K562 (cell line): ENCODE data around the gene GRB10. TPM values are rescaled to one million over a fixed set of nuclear protein-coding genes. Genes with fewer than 3 reads are reported as not detected.

Experiments
- CBFA2T2 ChIP-seq: fragments of 450-650 bp; conservative IDR thresholded peaks from 2 replicates; pipeline ENCODE4 v1.6.1; 2017; ENCODE audit warnings: mild to moderate bottlenecking
- GATAD2A ChIP-seq: fragments of 450-650 bp; IDR thresholded peaks from 2 replicates; pipeline ENCODE4 v1.6.1; 2017
- ILK ChIP-seq: fragments of 450-650 bp; IDR thresholded peaks from 2 replicates; pipeline ENCODE4 v1.6.1; 2016; ENCODE audit warnings: missing genetic modification characterization, low read depth, mild to moderate bottlenecking, missing compliant biosample characterization, moderate library complexity, borderline replicate concordance
- MXI1 ChIP-seq: IDR thresholded peaks from 2 replicates; pipeline ENCODE4 v1.6.1; 2011; ENCODE audit warnings: low read depth, mild to moderate bottlenecking, improper control_type of control experiment, low read length
- PHF8 ChIP-seq: fragments of 200-600 bp; sonication (generic); IDR thresholded peaks from 2 replicates; pipeline ENCODE4 v1.6.1; 2012; ENCODE audit warnings: mixed run types, mild to moderate bottlenecking, inconsistent platforms, low read length, moderate library complexity, borderline replicate concordance
- RAD21 ChIP-seq, 2 experiments: fragments of 250-450 bp in 1 of 2; fragments of 450-650 bp in 1 of 2; sonication (Bioruptor Pico) in 1 of 2; formaldehyde crosslinking in 1 of 2; IDR thresholded peaks in 1 of 2; conservative IDR thresholded peaks in 1 of 2; 2 replicates each; pipeline versions ENCODE4 v1.4.0 to v1.8.0; 2020 to 2022; ENCODE audit warnings: mild to moderate bottlenecking in 2 of 2, moderate library complexity in 1 of 2
- SIN3A ChIP-seq, 2 experiments: fragments of 150-350 bp in 1 of 2; IDR thresholded peaks; 2 replicates each; pipeline ENCODE4 v1.6.1; 2011 to 2016; ENCODE audit warnings: borderline replicate concordance in 2 of 2, low read depth in 2 of 2, low read length in 2 of 2, mild to moderate bottlenecking in 2 of 2, moderate library complexity in 2 of 2; ENCODE audit not compliant: control insufficient read depth in 1 of 2
- THRAP3 ChIP-seq: fragments of 450-650 bp; IDR thresholded peaks from 2 replicates; pipeline ENCODE4 v1.6.1; 2016; ENCODE audit warnings: mild to moderate bottlenecking, inconsistent platforms, borderline replicate concordance
- ZNF124 ChIP-seq: sonication (generic); formaldehyde crosslinking; IDR thresholded peaks from 2 replicates; pipeline ENCODE4 v1.8.1; 2022; ENCODE audit warnings: missing genetic modification reagents
- ZNF165 ChIP-seq: fragments of 250-450 bp; sonication (Bioruptor Pico); IDR thresholded peaks from 2 replicates; pipeline ENCODE4 v1.4.0; 2020; ENCODE audit warnings: borderline replicate concordance
- ZNF445 ChIP-seq: fragments of 250-450 bp; sonication (Bioruptor Pico); IDR thresholded peaks from 2 replicates; pipeline ENCODE4 v1.4.0; 2020; ENCODE audit warnings: low read depth, mild to moderate bottlenecking, moderate library complexity
- ZNF717 ChIP-seq: fragments of 250-450 bp; sonication (Bioruptor Pico); IDR thresholded peaks from 2 replicates; pipeline ENCODE4 v1.5.0; 2021
- polyA plus RNA-seq, 8 experiments: library from polyadenylated mRNA; depleted of rRNA in 4 of 8; stranded (reverse) in 5 of 8; unstranded in 3 of 8; fragments of >200 nt; fragmentation: Nextera tagmentation in 2 of 8; fragmentation: Illumina TruSeq in 1 of 8; extraction: Ambion mirVana in 2 of 8; extraction: Trizol in 1 of 8; gene quantifications; 2 replicates each; pipeline versions ENCODE4 v1.2.1 to v1.2.3, GENCODE V29; 2011 to 2014; ENCODE audit warnings: inconsistent platforms in 1 of 8, missing spikeins in 1 of 8
- total RNA-seq, 7 experiments: library from RNA; depleted of rRNA in 6 of 7; stranded (reverse); fragments of >200 nt in 6 of 7; fragmentation: Illumina TruSeq in 2 of 7; extraction: Trizol in 2 of 7; gene quantifications; 2 replicates each; pipeline versions ENCODE4 v1.2.1 to v1.2.3, GENCODE V29; 2011 to 2021; ENCODE audit warnings: low replicate concordance in 1 of 7
- TF ChIP-seq, protein P1 (sequence below): sonication (generic); IDR thresholded peaks from 2 replicates; pipeline ENCODE4 v1.6.1; 2016
- TF ChIP-seq, protein P2 (sequence below), 2 experiments: fragments of 450-650 bp; formaldehyde crosslinking in 1 of 2; IDR thresholded peaks; 2 replicates each; pipeline versions ENCODE4 v1.4.0 to v1.6.1; 2014 to 2020; ENCODE audit warnings: mild to moderate bottlenecking in 2 of 2, borderline replicate concordance in 1 of 2, low read depth in 1 of 2

GRB10 gene
- total and polyA plus RNA-seq, 9 of the 15 experiments (the other 6 are each of a cell fraction or from before 2014, with no cell fraction given) = 8.9 to 88.5 (median 40.7) TPM

DNA sequence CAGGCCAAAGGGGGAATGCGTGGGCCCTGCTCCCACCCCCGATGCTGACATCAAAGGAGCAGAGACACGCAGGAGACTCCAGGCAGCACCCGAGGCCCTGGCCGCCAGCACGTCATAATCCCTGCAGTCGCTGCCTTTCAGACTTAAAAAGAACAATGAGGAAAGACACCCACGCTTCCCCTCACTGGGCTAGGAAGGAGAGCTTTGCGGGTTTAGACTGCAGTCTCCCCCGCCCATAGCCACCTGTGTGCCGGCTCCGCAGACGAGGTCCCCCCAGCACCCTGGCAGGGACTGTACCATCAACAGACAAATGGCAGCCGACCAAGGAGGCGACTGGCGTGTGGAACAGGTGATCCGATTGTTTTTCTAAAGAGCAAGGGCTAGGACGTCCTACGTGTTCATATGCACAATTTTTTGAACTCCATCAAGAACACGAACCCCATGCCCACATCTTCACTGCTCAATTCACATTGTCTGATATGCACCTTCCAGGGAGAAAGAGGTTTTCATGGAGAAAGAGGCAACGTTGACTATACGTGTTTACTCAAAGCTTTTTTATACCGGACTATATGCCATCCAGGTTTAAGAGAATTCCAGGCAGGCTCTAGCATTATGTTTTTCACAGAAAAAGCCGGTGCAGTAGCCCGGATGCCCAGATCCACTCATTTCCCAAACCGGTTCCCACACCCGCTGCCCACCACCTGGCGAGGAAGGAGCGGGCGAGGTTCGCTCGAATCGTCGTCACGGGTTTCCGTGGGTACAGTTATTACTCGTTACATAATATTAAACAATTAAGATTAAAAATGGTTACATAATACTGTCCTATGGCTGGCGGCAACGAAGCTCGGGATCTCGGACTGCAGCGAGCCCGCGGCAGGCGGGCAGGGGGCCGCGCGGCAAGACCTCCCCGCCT lies 1.1 kb downstream of the GRB10 start (continued):
- TF ChIP-seq ZNF717 (CRISPR knock-in tag) (no peak), SIN3A (IDR thresholded peaks at IDR 0.05; ENCODE audit: borderline replicate concordance in 2 of 2, control insufficient read depth in 1 of 2, low read depth in 2 of 2, low read length in 2 of 2) (no peak), ILK (tag) (no peak), ZNF124 (CRISPR knock-in tag) (no peak), CBFA2T2 (no peak), PHF8 (no peak), THRAP3 (no peak), MXI1 (no peak), ZNF165 (CRISPR knock-in tag) (no peak), GATAD2A (no peak), RAD21 (CRISPR knock-in tag; conservative IDR thresholded peaks at IDR 0.05 in 1 of 2, IDR thresholded peaks at IDR 0.05 in 1 of 2) (no peak), ZNF445 (CRISPR knock-in tag) (no peak)
- TF ChIP-seq, protein P1, sequence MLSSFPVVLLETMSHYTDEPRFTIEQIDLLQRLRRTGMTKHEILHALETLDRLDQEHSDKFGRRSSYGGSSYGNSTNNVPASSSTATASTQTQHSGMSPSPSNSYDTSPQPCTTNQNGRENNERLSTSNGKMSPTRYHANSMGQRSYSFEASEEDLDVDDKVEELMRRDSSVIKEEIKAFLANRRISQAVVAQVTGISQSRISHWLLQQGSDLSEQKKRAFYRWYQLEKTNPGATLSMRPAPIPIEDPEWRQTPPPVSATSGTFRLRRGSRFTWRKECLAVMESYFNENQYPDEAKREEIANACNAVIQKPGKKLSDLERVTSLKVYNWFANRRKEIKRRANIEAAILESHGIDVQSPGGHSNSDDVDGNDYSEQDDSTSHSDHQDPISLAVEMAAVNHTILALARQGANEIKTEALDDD = no peak
- TF ChIP-seq, protein P2, sequence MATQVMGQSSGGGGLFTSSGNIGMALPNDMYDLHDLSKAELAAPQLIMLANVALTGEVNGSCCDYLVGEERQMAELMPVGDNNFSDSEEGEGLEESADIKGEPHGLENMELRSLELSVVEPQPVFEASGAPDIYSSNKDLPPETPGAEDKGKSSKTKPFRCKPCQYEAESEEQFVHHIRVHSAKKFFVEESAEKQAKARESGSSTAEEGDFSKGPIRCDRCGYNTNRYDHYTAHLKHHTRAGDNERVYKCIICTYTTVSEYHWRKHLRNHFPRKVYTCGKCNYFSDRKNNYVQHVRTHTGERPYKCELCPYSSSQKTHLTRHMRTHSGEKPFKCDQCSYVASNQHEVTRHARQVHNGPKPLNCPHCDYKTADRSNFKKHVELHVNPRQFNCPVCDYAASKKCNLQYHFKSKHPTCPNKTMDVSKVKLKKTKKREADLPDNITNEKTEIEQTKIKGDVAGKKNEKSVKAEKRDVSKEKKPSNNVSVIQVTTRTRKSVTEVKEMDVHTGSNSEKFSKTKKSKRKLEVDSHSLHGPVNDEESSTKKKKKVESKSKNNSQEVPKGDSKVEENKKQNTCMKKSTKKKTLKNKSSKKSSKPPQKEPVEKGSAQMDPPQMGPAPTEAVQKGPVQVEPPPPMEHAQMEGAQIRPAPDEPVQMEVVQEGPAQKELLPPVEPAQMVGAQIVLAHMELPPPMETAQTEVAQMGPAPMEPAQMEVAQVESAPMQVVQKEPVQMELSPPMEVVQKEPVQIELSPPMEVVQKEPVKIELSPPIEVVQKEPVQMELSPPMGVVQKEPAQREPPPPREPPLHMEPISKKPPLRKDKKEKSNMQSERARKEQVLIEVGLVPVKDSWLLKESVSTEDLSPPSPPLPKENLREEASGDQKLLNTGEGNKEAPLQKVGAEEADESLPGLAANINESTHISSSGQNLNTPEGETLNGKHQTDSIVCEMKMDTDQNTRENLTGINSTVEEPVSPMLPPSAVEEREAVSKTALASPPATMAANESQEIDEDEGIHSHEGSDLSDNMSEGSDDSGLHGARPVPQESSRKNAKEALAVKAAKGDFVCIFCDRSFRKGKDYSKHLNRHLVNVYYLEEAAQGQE (IDR thresholded peaks at IDR 0.05; ENCODE audit: borderline replicate concordance) = no peak
- TF ChIP-seq, protein P2 (CRISPR knock-in tag; IDR thresholded peaks at IDR 0.05; ENCODE audit: low read depth) = no peak
